HG03139 (cell line): Measurements from ENCODE around the gene AMIGO1.

Experiments used
- ATAC-seq: cut with Tn5 transposase; IDR thresholded peaks from one replicate; pipeline ENCODE4 v1.9.1; 2021; ENCODE audit not compliant: unreplicated experiment

The AMIGO1 gene

DNA sequence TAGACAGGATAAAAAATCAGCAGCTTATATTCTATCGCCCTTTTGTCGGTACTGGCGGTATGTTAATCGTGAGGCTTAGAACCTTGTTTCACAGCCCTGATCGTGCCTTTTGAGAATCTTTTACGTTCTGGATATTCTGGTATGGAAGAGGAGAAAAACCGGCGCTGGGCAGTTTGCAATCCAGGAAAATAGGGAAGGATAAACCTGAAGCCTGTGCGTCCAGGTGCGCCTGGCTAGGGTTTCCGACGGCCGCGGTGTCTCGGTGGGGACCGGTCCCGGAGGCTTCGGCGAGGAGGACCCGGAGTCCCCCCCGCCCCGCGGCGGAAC is 43.4 kb downstream of the AMIGO1 start:
- ATAC-seq, result no peak

DNA sequence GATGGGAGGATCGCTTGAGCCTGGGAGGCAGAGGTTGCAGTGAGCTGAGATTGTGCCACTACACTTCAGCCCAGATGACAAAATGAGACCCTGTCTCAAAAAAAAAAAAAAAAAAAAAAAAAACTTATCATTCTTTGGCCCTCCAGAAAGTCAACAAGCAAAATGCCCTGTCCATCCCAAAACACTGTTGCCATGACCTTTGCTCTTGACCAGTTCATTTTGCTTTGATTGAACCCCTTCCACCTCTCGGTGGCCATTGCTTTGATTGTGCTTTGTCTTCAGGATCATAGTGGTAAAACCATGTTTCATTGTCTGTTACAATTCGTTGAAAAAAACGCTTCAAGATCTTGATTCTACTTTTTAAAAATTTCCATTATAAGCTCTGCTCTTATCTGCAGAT is 51.7 kb downstream of the AMIGO1 start:
- ATAC-seq, result no peak

DNA sequence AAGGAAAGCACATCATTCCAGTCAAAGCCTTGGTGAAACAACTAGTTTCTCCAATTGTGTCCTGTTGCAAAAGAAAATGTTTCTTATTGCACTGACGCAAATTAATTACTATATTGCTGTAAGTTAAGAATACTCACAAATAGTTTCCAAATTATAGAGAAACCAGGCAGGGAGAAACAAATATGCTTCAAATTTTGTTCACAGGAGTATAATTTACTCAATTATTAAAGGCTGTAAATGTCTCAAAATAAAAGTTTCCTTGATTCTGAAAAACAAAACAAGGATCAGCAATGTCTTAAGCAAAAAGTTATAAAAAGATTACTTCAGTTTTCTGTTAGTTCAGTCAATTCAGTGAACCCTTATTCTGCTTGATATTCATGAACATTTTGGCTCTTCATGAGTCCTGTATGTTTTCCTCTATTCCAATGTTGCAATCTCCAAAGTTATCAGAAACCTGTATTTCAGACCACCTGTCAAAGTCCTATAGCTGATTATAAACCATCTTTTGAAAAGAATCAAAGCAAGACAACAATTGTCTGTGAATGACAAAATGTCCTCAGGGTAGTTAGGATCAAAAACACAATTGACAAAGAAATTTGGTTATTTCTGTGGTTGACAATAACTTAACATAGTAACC is 54.9 kb downstream of the AMIGO1 start:
- ATAC-seq, result no peak
